ENCODE results near the gene THSD7B.
"Not testable (repeated sequence)": the region's sequence is repeated elsewhere in the genome, so short reads cannot be mapped to it uniquely, and the experiment has no call there.

The THSD7B gene

DNA sequence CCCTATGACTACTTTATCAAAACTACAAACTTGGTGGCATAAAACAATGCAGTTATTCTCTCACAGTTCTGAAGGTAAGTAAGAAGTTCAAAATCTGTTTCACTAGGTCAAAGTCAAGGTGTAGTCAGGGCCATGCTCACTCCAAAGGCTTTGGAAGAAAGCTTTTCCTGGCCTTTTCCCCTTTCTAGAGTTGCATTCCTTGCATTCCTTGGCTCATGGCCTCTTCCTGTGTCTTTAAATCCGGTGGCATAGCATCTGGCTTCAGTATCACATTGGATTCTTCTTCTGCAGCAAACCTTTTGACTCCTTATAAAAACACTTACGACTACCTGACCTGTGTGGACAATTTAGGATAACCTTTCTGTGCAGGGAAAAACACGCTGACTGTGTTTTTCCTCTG, 655.4 kb downstream of the THSD7B start:
- no peak for DNase-seq

DNA sequence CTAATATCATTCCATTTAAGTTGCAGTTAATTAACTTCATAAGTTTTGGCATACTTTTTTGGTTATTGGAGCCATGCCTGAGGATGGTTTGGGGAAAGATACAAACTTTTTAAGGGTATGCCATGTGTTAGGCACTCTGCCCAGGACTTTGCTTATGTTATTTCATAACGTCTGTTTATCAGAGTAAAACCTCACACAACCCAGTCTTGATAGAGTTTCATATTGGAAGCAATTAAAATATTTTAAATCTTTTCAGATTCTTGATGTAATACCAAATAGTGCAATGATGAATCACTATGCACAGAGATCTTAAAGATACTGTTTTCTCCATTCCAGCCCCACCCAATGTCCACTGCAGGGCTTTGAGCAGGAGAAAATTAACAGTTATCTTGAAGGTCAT, 669.8 kb downstream of the THSD7B start:
- no peak for DNase-seq

DNA sequence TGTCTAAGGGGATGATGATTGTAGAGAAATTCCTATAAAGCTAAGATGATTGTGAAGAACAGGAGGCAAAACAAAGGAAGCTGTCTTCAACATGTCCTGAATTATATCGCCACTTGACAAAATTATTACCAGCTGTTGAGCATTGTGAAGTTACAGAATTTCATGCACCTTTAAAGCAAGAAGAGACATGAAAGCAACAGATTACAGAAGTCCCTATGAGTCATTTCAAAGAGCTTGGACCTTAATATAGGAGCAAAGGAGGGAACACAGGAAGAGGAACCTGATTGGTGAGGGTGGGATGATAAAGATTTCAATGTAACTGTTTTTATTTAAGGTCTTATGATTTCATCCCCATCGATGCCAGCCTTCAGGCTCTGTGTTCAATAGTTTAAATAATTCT, 672.0 kb downstream of the THSD7B start:
- no peak for DNase-seq

GRCh38 chr2:137444970-137445369, 679.6 kb downstream of the THSD7B start:
- no peak for DNase-seq

DNA sequence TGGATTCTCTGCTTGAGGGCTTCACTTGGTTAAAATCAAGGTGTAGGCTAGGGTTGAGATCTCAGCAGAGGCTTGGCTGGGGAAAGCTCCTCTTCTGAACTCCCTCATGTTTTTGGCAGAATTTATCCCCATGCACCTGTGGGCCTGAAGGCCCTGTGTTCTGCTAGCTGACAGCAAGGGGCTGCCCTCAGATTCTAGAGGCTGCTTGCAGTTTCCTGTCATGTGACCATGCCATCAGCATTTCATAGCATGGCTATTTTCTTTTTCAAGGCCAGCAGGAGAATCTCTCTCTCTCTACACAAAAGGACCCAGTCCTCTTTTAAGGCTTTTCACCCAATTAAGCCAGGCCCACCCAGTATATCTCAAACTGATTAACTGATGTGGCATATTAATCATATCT, 684.1 kb downstream of the THSD7B start:
- no peak for DNase-seq

GRCh38 chr2:137454886-137455285, 689.5 kb downstream of the THSD7B start:
- no peak for DNase-seq

DNA sequence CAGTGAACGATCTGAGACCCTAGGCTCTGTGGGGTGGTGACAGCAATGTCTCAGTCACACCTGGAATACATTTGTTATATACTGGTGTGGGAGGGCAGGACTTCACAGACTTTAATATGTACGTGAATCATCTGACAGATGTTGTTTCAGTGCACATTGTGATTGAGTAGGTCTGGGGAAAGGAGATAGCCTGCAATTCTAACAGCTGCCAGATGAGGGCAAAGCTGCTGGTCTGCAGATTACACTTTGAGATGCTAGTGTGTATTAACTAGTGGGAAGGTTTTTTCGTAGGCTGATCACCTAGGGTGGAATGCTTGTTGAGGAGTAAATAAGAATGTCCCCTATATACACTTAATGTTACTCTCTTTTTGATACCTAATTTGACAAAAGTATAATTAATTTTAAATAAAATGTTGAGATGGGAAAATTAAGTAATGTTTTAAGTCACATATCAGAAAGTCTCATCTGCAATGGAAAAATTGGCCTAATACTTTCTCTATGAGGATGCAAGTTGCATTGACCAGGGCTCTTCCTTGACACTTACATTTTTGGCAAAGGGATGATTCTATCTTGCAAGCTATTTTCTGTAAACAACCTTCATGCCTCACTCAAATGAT, 702.0 kb downstream of the THSD7B start:
- no peak for DNase-seq

- DNase-seq: no peak
These were observed 727.9 kb downstream of the THSD7B start for GRCh38 chr2:137493261-137493660.

DNA sequence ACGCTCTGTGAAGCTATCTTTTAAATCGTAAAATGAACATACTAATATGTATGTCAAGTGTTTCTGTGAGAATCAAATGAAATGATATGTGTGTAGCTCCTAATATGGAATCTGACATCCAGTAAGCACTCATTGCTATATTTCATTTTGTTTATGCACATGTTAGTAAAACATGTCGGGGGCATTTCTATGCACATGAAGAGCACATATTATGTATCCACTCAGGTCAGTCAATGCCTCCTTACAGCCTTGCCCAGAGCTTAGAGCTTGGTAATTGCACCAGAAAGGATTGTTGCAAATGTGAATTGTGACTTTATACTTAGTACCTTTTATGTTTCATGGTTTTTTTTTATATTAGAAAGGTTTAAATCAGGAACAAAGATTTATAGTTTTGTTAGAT, 735.3 kb downstream of the THSD7B start:
- DNase-seq: no peak

GRCh38 chr2:137507237-137507636, 741.9 kb downstream of the THSD7B start:
- no peak for DNase-seq

GRCh38 chr2:137508739-137509384, 743.5 kb downstream of the THSD7B start:
- no peak for DNase-seq

DNA sequence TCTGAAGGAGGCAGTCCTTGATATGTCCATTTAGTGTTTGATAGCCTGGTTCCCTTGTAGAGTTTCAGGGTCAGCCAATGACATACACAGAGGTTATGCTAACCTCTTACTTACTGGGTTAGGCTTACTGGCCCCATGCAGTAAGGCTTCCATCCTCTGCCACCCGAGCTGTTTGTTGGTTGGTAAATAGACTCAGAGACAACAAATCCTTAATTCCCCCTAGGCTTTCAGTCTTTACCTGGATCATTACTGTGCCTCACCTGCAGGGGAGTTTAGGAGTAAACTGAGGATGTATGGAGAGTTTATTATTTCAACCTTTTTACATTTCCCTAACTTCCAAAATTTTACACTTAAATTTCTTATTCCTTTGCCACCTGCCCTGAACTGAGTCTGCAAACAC, 746.2 kb downstream of the THSD7B start:
- DNase-seq: no peak

DNA sequence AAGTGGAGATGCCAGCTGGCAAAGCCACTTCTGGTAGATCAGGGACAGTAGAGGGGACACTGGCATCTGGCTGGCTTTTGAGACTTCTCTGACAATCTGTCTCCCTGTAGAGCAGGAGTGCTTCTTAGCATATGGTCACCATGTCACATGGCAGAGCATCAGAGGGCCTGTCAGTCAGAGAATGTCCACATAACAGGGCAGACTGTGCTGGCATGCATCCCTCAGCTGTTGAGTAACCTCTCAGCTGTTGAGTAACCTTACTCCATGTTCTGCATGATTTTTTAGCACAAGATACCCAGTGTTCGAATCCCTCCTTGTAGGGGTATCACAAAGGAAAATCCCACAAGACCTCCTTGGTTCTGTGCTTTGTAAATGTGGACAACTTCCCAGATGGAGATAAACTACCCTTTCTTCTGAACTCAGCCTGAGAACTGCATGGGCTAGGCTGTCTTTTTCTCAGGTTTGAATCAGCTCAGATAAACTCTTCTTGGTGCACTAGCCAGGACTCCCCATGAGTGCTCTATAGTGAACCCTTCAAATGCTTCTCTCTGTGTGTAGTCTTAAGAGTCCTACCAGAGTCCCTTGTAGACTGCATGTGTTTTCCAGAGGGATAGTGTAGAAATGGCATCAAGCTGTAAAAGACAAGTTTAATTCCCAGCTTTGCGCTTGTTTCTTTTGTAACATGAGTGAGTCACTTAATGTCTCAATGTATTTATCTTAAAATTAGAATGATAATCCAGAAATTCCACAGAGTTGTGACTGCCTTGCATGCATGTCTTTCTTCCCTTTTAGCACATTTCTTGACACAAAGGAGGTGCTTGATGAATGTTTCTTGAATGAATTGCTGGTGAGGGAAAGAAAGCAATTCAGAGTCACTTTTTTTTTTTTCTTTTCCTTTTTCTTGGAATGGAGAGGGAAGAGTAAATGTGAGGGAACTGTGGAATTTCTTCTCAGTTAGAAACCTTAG, 756.6 kb downstream of the THSD7B start:
- no peak for DNase-seq

GRCh38 chr2:137522620-137523011, 757.3 kb downstream of the THSD7B start:
- DNase-seq: no peak

DNA sequence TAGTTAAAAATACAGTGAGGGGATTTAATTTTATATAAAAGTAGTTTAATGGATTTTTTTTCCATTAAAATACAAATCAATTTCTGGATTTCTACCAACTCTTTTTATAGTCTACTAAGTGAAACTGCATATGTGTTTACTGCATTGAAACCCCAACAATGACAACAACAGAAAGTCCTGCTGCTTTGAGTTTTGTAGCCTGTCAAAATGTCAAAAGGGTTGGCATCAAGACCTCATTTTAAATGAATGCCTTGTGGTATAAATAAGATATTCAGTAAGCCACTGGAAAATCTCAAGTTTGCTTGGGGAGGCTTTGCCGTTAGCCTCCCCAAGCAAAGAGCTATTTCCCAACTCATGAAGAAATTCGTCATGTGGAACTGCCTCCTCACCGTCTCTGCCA, 758.6 kb downstream of the THSD7B start:
- DNase-seq: no peak

DNA sequence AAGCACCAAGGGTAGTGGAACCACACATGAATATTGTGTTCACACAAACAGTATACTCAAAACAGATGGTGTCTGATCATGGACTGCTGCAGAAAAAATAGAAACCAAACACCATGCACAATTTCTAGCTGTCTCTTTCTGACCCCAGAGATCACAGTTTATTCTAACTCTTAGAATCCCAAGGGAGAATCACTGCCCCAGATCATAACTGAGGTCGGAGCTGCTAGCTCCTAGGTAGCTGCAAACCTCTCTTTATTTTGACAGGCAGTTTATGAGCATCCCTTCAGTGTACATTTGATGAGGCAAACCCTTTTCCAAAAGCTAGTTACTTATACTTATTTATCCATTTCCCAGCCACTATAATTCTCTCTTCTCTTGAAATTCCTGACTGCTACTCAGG, 759.8 kb downstream of the THSD7B start:
- no peak for DNase-seq

GRCh38 chr2:137525641-137526190, 760.4 kb downstream of the THSD7B start:
- DNase-seq: no peak

DNA sequence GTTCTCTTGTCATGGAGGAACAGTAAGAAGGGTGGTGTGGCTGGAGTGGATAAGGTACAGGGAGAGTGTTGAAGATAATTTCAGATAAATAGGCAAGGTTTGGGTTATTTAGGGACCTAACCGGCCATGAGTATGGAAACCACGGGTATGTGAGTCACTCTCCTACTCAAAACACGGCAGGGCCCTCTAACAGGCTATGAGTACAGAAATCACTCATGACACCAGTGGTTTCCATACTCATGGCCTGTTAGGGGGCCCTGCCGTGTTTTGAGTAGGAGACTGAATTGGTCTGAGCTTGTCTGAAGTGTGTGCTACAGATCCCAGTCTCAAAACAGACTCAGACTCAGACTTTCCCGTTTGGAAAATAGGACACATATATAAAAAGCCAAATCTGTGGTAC, 770.6 kb downstream of the THSD7B start:
- no peak for DNase-seq

GRCh38 chr2:137539336-137539735, 774.0 kb downstream of the THSD7B start:
- DNase-seq: no peak

DNA sequence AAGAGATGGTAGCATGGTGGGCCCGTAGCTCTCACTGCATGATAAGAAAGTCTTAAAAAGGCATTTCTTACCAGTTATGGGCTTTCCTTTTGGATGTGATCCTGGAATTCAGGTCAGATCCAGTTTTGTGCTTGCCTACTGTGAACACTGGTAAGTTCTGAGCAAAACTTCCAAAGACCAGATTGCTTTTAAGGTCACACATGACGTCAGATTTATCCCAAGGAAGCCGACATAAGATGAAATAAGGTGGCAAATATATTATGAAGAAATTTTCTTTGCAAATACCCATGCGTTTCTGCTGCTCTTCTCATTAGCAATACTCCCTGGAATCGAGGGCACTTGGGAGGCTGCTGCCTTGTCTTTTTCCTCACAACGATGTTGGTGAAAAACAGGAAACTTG, 782.5 kb downstream of the THSD7B start:
- no peak for DNase-seq

DNA sequence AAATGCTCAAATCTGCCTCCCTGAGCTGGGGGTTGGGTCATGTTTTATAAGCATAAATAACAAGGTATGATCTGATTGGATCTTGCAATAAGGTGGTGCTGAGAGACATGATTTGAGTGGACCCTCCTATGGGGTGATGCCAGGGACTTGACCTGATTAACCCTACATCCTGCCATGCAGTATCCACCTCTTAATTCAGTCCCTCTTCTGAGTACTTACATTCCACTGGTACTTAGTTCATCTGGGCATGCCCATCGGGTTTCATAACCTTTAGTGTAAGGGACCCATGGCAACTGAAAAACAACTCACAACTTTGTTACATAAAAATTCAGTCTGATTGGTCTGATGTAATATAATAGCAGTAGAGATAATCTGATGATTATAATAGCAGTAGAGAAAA, 801.0 kb downstream of the THSD7B start:
- no peak for DNase-seq

DNA sequence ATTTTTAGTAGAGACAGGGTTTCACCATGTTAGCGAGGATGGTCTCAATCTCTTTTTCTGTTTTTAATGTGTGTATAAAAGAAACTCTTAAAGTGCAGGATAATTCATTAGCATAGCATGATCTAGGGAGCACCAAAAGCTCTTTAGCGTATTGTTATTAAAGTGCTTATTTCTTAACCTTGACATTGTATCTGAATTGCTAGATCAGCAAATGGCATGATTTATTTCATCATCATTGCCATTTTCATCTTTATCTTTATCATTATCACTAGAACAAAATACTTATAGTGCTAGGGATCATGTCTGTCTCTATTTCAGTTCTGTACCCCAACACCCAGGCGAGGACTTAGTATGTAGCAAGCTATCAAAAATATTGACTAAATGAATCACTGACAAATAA, 805.1 kb downstream of the THSD7B start:
- DNase-seq: no peak

- not testable (repeated sequence) for DNase-seq
These were observed 822.5 kb downstream of the THSD7B start for GRCh38 chr2:137587834-137588233.

All from C1 segment of cervical spinal cord (tissue), 14 donors.